B cell (primary cell): Measurements from ENCODE around the gene PSME3IP1. TPM values are rescaled to one million over a fixed set of nuclear protein-coding genes. Genes with fewer than 3 reads are reported as not detected.
"Not testable (repeated sequence)": the region's sequence is repeated elsewhere in the genome, so short reads cannot be mapped to it uniquely, and the experiment has no call there.

Experiments
- ATAC-seq: fragments of 200-7000 bp; cut with Tn5 transposase; one replicate; pipeline ENCODE4 v1.10.0; 2021; ENCODE audit warnings: low read depth, mild to moderate bottlenecking, moderate number of reproducible peaks, moderate library complexity
- CTCF ChIA-PET: fragments of 350-600 bp; sonication (Branson Sonifier 250); formaldehyde crosslinking; loops from one replicate; lab custom pipeline; 2021; ENCODE audit warnings: antibody characterized with exemption, inconsistent platforms; lab: Charles Lee
- POLR2A ChIA-PET: fragments of 350-600 bp; sonication (Branson Sonifier 250); formaldehyde crosslinking; loops from one replicate; lab custom pipeline; 2021; ENCODE audit warnings: antibody characterized with exemption; lab: Charles Lee
- DNase-seq: peaks from one replicate; pipeline ENCODE4 v3.0.0; 2013
- H2AFZ ChIP-seq: 2 replicates; pipeline ENCODE4 v1.6.1; 2012; ENCODE audit warnings: mild to moderate bottlenecking, low read depth, low read length; ENCODE audit not compliant: insufficient read depth, poor library complexity, severe bottlenecking
- H3K27ac ChIP-seq, 2 donors: 1 replicate in 1 of 2; 2 replicates in 1 of 2; pipeline ENCODE4 v1.5.1; 2012 to 2013; ENCODE audit warnings: low read length in 2 of 2, mild to moderate bottlenecking in 2 of 2, moderate library complexity in 1 of 2
- H3K27me3 ChIP-seq, 4 experiments: fragments of 200-600 bp in 1 of 4; sonication (generic) in 1 of 4; replicated peaks in 1 of 4; 1 replicate in 2 of 4; 2 replicates in 2 of 4; pipeline versions ENCODE4 v1.6.1 to v1.7.0; 2013 to 2016; ENCODE audit warnings: low read length in 3 of 4, mild to moderate bottlenecking in 2 of 4, mixed read lengths in 1 of 4, moderate library complexity in 1 of 4; ENCODE audit not compliant: insufficient read depth in 4 of 4, control insufficient read depth in 3 of 4; ENCODE audit errors: control extremely low read depth in 1 of 4
- H3K36me3 ChIP-seq, 2 experiments: replicated peaks in 1 of 2; 1 replicate in 1 of 2; 2 replicates in 1 of 2; pipeline versions ENCODE4 v1.6.1 to v1.7.1; 2013; ENCODE audit warnings: low read length in 1 of 2; ENCODE audit not compliant: insufficient read depth in 2 of 2, control insufficient read depth in 1 of 2; ENCODE audit errors: control extremely low read depth in 1 of 2, extremely low read depth in 1 of 2
- H3K4me1 ChIP-seq, 2 donors: fragments of 200-600 bp in 1 of 2; sonication (generic) in 1 of 2; 1 replicate in 1 of 2; 2 replicates in 1 of 2; pipeline versions ENCODE4 v1.5.1 to v1.6.1; 2013 to 2017; ENCODE audit warnings: low read length in 2 of 2; ENCODE audit not compliant: control insufficient read depth in 2 of 2, insufficient read depth in 2 of 2
- H3K4me2 ChIP-seq: replicated peaks from 2 replicates; pipeline ENCODE3; 2012; ENCODE audit warnings: mild to moderate bottlenecking, low read depth, low read length; ENCODE audit not compliant: poor library complexity, severe bottlenecking
- H3K4me3 ChIP-seq, 5 experiments: fragments of 200-600 bp in 1 of 5; sonication (generic) in 1 of 5; 1 replicate in 3 of 5; 2 replicates in 2 of 5; pipeline versions ENCODE4 v1.5.1 to v1.7.0; 2011 to 2016; ENCODE audit warnings: low read length in 4 of 5, mild to moderate bottlenecking in 4 of 5, low read depth in 2 of 5, control low read depth in 1 of 5, moderate library complexity in 1 of 5; ENCODE audit not compliant: insufficient read depth in 1 of 5; ENCODE audit errors: control extremely low read depth in 1 of 5, extremely low read depth in 1 of 5
- H3K79me2 ChIP-seq: fragments of 200-600 bp; sonication (generic); one replicate; pipeline ENCODE4 v1.6.0; 2016; ENCODE audit warnings: low read length; ENCODE audit not compliant: control insufficient read depth, insufficient read depth
- H3K9ac ChIP-seq: fragments of 200-600 bp; sonication (generic); 2 replicates; pipeline ENCODE4 v1.6.1; 2017; ENCODE audit warnings: mild to moderate bottlenecking, low read length, moderate library complexity
- H3K9me3 ChIP-seq, 3 donors: one replicate each; pipeline versions ENCODE4 v1.6.1 to v1.7.1; 2013; ENCODE audit warnings: low read length in 2 of 3; ENCODE audit not compliant: control insufficient read depth in 2 of 3, insufficient read depth in 1 of 3; ENCODE audit errors: control extremely low read depth in 1 of 3
- H4K20me1 ChIP-seq: 2 replicates; pipeline ENCODE4 v1.6.0; 2012; ENCODE audit warnings: mild to moderate bottlenecking, low read length; ENCODE audit not compliant: insufficient read depth, control insufficient read depth, poor library complexity, severe bottlenecking
- H3K27ac Mint-ChIP-seq: one replicate; pipeline ENCODE4 v1.8.0; 2021; ENCODE audit warnings: mixed read lengths
- H3K27me3 Mint-ChIP-seq: one replicate; pipeline ENCODE4 v1.8.0; 2021; ENCODE audit warnings: mixed read lengths
- H3K4me1 Mint-ChIP-seq: one replicate; pipeline ENCODE4 v1.8.0; 2021; ENCODE audit warnings: mixed read lengths
- H3K4me3 Mint-ChIP-seq: one replicate; pipeline ENCODE4 v1.8.0; 2021; ENCODE audit warnings: mixed read lengths
- H3K9me3 Mint-ChIP-seq: one replicate; pipeline ENCODE4 v1.8.0; 2022; ENCODE audit warnings: mixed read lengths; ENCODE audit not compliant: insufficient read depth
- CTCF ChIP-seq: fragments of 200-600 bp; IDR thresholded peaks from one replicate; pipeline ENCODE4 v1.8.0; 2022; ENCODE audit warnings: antibody characterized with exemption, mild to moderate bottlenecking
- EZH2 ChIP-seq: IDR thresholded peaks from 2 replicates; pipeline ENCODE4 v1.6.1; 2012; ENCODE audit warnings: borderline replicate concordance, low read depth, mild to moderate bottlenecking, moderate library complexity, low read length; ENCODE audit not compliant: insufficient read depth, poor library complexity, severe bottlenecking
- WGBS: methylation state at CpG from one replicate; pipeline ENCODE4 v1.1.5; 2013; ENCODE audit warnings: missing lambda C conversion rate; ENCODE audit not compliant: insufficient coverage; 5-methylcytosine and 5-hydroxymethylcytosine counted together
- intact Hi-C: fragments of 100-400 bp; cut with micrococcal nuclease; formaldehyde crosslinking; loops from one replicate; pipeline ENCODE4 v1.10.0; 2022
- polyA plus RNA-seq: library from polyadenylated mRNA; depleted of rRNA; stranded (reverse); fragments of >200 nt; gene quantifications from 2 replicates; pipeline ENCODE4 v1.2.3, GENCODE V29; 2012
- total RNA-seq, 2 donors: library from RNA; stranded (reverse); fragments of 120-200 nt in 1 of 2; gene quantifications; 1 replicate in 1 of 2; 2 replicates in 1 of 2; pipeline versions ENCODE4 v1.2.3 to v1.2.4, GENCODE V29; 2013 to 2022

Gene PSME3IP1
- total and polyA plus RNA-seq, 2 donors (not counting 1 experiment from before 2014, with no cell fraction given): 125 to 166 TPM

GRCh38 chr16:57203451-57203850 lies 17.6 kb upstream of the PSME3IP1 start:
- ChIA-PET CTCF (no interaction called here), POLR2A (no interaction called here)
- no peak overlapping the region for H3K4me2 ChIP-seq
- no peak overlapping the region for H2AFZ ChIP-seq
- H4K20me1 ChIP-seq: peaks cover 7% of the 10 kb centered on the region
- intact Hi-C loops: no loop called here
- peaks cover 14% of the 10 kb centered on the region for H3K79me2 ChIP-seq
- DNase-seq (no peak), ATAC-seq (no peak)
- no peak overlapping the region for H3K27ac ChIP-seq
- no peak overlapping the region for H3K4me3 ChIP-seq
- Mint-ChIP-seq H3K4me1 (peaks cover 3% of the 10 kb centered on the region), H3K9me3 (no peaks in the 10 kb centered on the region), H3K27me3 (no peaks in the 10 kb centered on the region), H3K27ac (no peak overlapping the region), H3K4me3 (no peak overlapping the region)
- peaks cover 5 to 28% of the 10 kb centered on the region in 2 experiments for H3K36me3 ChIP-seq
- no peaks in the 10 kb centered on the region for H3K4me1 ChIP-seq
- H3K9me3 ChIP-seq: no peaks in the 10 kb centered on the region
- no peak overlapping the region for H3K9ac ChIP-seq
- no peaks in the 10 kb centered on the region for H3K27me3 ChIP-seq
- TF ChIP-seq EZH2: no peak
- TF ChIP-seq CTCF: no peak
- WGBS: no CpG with 5 or more reads among the region's 1 CpG

GRCh38 chr16:57202095-57202886 lies 16.5 kb upstream of the PSME3IP1 start:
- intact Hi-C loops: no loop called here
- no peak overlapping the region for H3K4me3 ChIP-seq
- ATAC-seq (no peak), DNase-seq (no peak)
- H3K27ac ChIP-seq: no peak overlapping the region
- POLR2A ChIA-PET: no interaction called here
- no peaks in the 10 kb centered on the region for H3K27me3 ChIP-seq
- H4K20me1 ChIP-seq: peaks cover 11% of the 10 kb centered on the region
- no peak overlapping the region for H3K4me2 ChIP-seq
- H3K9ac ChIP-seq: no peak overlapping the region
- peaks cover 24% of the 10 kb centered on the region for H3K79me2 ChIP-seq
- TF ChIP-seq EZH2 (no peak), CTCF (no peak)
- Mint-ChIP-seq H3K27me3 (no peaks in the 10 kb centered on the region), H3K27ac (no peak overlapping the region), H3K4me3 (no peak overlapping the region), H3K4me1 (peaks cover 3% of the 10 kb centered on the region), H3K9me3 (no peaks in the 10 kb centered on the region)
- no peak overlapping the region for H2AFZ ChIP-seq
- H3K9me3 ChIP-seq: no peaks in the 10 kb centered on the region
- H3K36me3 ChIP-seq: peaks cover 3 to 21% of the 10 kb centered on the region in 2 experiments
- 97% methylated on average over 5 of the region's 7 CpGs for WGBS
- no peaks in the 10 kb centered on the region for H3K4me1 ChIP-seq
- CTCF ChIA-PET: no interaction called here

- CTCF ChIA-PET, POLR2A ChIA-PET, H3K4me1 ChIP-seq, intact Hi-C loops, H3K9ac ChIP-seq, H3K27me3 Mint-ChIP-seq, H3K4me2 ChIP-seq, H3K27ac Mint-ChIP-seq, DNase-seq, H3K9me3 ChIP-seq, ATAC-seq, H2AFZ ChIP-seq, H3K27me3 ChIP-seq, H3K9me3 Mint-ChIP-seq, H3K27ac ChIP-seq, H3K4me1 Mint-ChIP-seq, H3K4me3 Mint-ChIP-seq, H3K4me3 ChIP-seq: not testable (repeated sequence)
- Histone ChIP-seq H4K20me1 (peaks cover 19% of the 10 kb centered on the region), H3K79me2 (peaks cover 38% of the 10 kb centered on the region), H3K36me3 (peaks cover 2 to 21% of the 10 kb centered on the region in 2 experiments)
- WGBS: no CpG with 5 or more reads among the region's 27 CpGs
These were observed 15.1 kb upstream of the PSME3IP1 start for GRCh38 chr16:57200926-57201325.
